Neural cell (in vitro differentiated cells): ENCODE data around the gene LNPEP. TPM values are rescaled to one million over a fixed set of nuclear protein-coding genes. Genes with fewer than 3 reads are reported as not detected.

Experiments used
- H2AFZ ChIP-seq: fragments of 200-600, 300-800 bp; sonication (generic), shearing (Covaris generic); 2 replicates; pipeline ENCODE4 v1.6.0; 2014; ENCODE audit warnings: low read depth, mild to moderate bottlenecking, antibody characterized with exemption, low read length, moderate library complexity
- H3F3A ChIP-seq: fragments of 200-600 bp; shearing (Covaris generic); 2 replicates; pipeline ENCODE4 v1.6.1; 2016; ENCODE audit warnings: mild to moderate bottlenecking, moderate library complexity, mixed read lengths, antibody characterized with exemption, low read length; ENCODE audit not compliant: insufficient read depth, poor library complexity, severe bottlenecking
- H3K27ac ChIP-seq: fragments of 200-600, 300-800 bp; sonication (generic), shearing (Covaris generic); 2 replicates; pipeline ENCODE4 v1.5.1; 2014; ENCODE audit warnings: mild to moderate bottlenecking, low read length, moderate library complexity
- H3K27me3 ChIP-seq: fragments of 300-800, 200-600 bp; sonication (generic), shearing (Covaris generic); 2 replicates; pipeline ENCODE4 v1.6.0; 2014; ENCODE audit warnings: mild to moderate bottlenecking, low read depth, low read length, moderate library complexity; ENCODE audit not compliant: insufficient read depth
- H3K36me3 ChIP-seq: fragments of 300-800, 200-600 bp; sonication (generic), shearing (Covaris generic); 2 replicates; pipeline ENCODE4 v1.5.1; 2014; ENCODE audit warnings: mild to moderate bottlenecking, antibody characterized with exemption, low read length, moderate library complexity; ENCODE audit not compliant: insufficient read depth
- H3K4me2 ChIP-seq: fragments of 300-800, 200-600 bp; sonication (generic), shearing (Covaris generic); 2 replicates; pipeline ENCODE4 v1.6.0; 2014; ENCODE audit warnings: mild to moderate bottlenecking, low read length
- H3K4me3 ChIP-seq: fragments of 300-800, 200-600 bp; sonication (generic), shearing (Covaris generic); 2 replicates; pipeline ENCODE4 v1.5.1; 2014; ENCODE audit warnings: mild to moderate bottlenecking, low read length, moderate library complexity
- H3K79me2 ChIP-seq: fragments of 200-600 bp; shearing (Covaris generic); replicated peaks from 2 replicates; pipeline ENCODE4 v1.6.0; 2014; ENCODE audit warnings: mild to moderate bottlenecking, low read length, moderate library complexity; ENCODE audit not compliant: insufficient read depth
- H3K9ac ChIP-seq: fragments of 300-800, 200-600 bp; sonication (generic), shearing (Covaris generic); 2 replicates; pipeline ENCODE4 v1.6.1; 2016; ENCODE audit warnings: mild to moderate bottlenecking, low read length, mixed read lengths
- H3K9me2 ChIP-seq: fragments of 200-600 bp; shearing (Covaris generic); 2 replicates; pipeline ENCODE4 v1.6.1; 2016; ENCODE audit warnings: mild to moderate bottlenecking, low read length, mixed read lengths; ENCODE audit not compliant: insufficient read depth
- H3K9me3 ChIP-seq: fragments of 200-600, 300-800 bp; sonication (generic), shearing (Covaris generic); 2 replicates; pipeline ENCODE4 v1.6.1; 2016; ENCODE audit warnings: mild to moderate bottlenecking, mixed run types, low read length, moderate library complexity, mixed read lengths
- H4K20me1 ChIP-seq: fragments of 200-600 bp; shearing (Covaris generic); 2 replicates; pipeline ENCODE4 v1.6.1; 2016; ENCODE audit warnings: mild to moderate bottlenecking, mixed run types; ENCODE audit not compliant: insufficient read depth
- EP300 ChIP-seq: fragments of 450-650 bp; conservative IDR thresholded peaks from 2 replicates; pipeline ENCODE4 v1.6.1; 2014; ENCODE audit warnings: antibody characterized with exemption, mild to moderate bottlenecking, moderate library complexity; ENCODE audit not compliant: poor library complexity, severe bottlenecking
- EZH2 ChIP-seq: fragments of 200-600, 300-800 bp; shearing (Covaris generic), sonication (generic); IDR thresholded peaks from 2 replicates; pipeline ENCODE4 v1.6.1; 2014; ENCODE audit warnings: antibody characterized with exemption, low read length, borderline replicate concordance, mild to moderate bottlenecking; ENCODE audit not compliant: insufficient read depth, poor library complexity, severe bottlenecking
- MXI1 ChIP-seq: fragments of 450-650 bp; conservative IDR thresholded peaks from 2 replicates; pipeline ENCODE4 v1.6.1; 2014; ENCODE audit warnings: antibody characterized with exemption, mild to moderate bottlenecking; ENCODE audit not compliant: poor library complexity, severe bottlenecking
- POLR2AphosphoS5 ChIP-seq: IDR thresholded peaks from 2 replicates; pipeline ENCODE4 v1.6.1; 2012
- RAD21 ChIP-seq: fragments of 450-650 bp; conservative IDR thresholded peaks from 2 replicates; pipeline ENCODE4 v1.6.1; 2014; ENCODE audit warnings: antibody characterized with exemption, mild to moderate bottlenecking, moderate library complexity
- SMC3 ChIP-seq: fragments of 450-650 bp; conservative IDR thresholded peaks from 2 replicates; pipeline ENCODE4 v1.6.1; 2014; ENCODE audit warnings: antibody characterized with exemption, mild to moderate bottlenecking, moderate library complexity; ENCODE audit not compliant: poor library complexity
- TAF1 ChIP-seq: IDR thresholded peaks from 2 replicates; pipeline ENCODE4 v1.6.1; 2012; ENCODE audit warnings: low read depth
- polyA plus RNA-seq: library from polyadenylated mRNA; depleted of rRNA; stranded (reverse); fragments of >200 nt; gene quantifications from 2 replicates; pipeline ENCODE4 v1.2.3, GENCODE V29; 2014
- TF ChIP-seq, protein P1 (sequence below): fragments of 450-650 bp; IDR thresholded peaks from 2 replicates; pipeline ENCODE4 v1.5.1; 2014; ENCODE audit warnings: antibody characterized with exemption, mild to moderate bottlenecking, moderate library complexity; ENCODE audit not compliant: poor library complexity, severe bottlenecking
- TF ChIP-seq, protein P2 (sequence below): IDR thresholded peaks from 2 replicates; pipeline ENCODE4 v1.6.1; 2012; ENCODE audit warnings: borderline replicate concordance

The LNPEP gene
- polyA plus RNA-seq, 1 donor from 2014 or later, result 25.6 TPM

DNA sequence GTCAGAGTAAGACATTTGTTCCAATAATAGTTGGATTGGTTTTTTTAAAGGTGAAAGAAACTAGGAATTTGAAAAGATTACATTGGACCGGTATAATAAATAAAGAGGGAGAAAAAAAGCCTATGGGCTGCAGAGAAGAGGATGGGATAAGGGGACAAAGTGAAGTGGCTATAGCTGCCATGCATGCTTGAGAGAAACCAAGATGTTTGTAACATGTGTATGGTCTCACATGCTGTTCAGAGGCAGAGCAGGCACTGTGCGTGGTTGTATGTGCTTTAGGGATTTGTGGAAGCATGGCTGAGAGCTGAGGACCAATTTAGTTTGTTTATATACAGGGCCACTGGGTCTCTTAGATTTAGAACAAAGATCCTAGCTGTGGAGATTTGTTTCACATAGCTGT is 32.7 kb downstream of the LNPEP start:
- Histone ChIP-seq H3K9ac (no peak overlapping the region), H3K36me3 (no peaks in the 10 kb centered on the region), H3K4me2 (no peak overlapping the region), H3K9me2 (no peaks in the 10 kb centered on the region), H3K9me3 (no peaks in the 10 kb centered on the region), H4K20me1 (no peaks in the 10 kb centered on the region), H3F3A (no peaks in the 10 kb centered on the region), H3K27me3 (no peaks in the 10 kb centered on the region), H3K4me3 (no peak overlapping the region), H3K27ac (no peak overlapping the region), H2AFZ (no peak overlapping the region), H3K79me2 (peaks cover 4% of the 10 kb centered on the region)
- no peak for TF ChIP-seq EZH2
- TF ChIP-seq TAF1, result no peak
- TF ChIP-seq, protein P1, sequence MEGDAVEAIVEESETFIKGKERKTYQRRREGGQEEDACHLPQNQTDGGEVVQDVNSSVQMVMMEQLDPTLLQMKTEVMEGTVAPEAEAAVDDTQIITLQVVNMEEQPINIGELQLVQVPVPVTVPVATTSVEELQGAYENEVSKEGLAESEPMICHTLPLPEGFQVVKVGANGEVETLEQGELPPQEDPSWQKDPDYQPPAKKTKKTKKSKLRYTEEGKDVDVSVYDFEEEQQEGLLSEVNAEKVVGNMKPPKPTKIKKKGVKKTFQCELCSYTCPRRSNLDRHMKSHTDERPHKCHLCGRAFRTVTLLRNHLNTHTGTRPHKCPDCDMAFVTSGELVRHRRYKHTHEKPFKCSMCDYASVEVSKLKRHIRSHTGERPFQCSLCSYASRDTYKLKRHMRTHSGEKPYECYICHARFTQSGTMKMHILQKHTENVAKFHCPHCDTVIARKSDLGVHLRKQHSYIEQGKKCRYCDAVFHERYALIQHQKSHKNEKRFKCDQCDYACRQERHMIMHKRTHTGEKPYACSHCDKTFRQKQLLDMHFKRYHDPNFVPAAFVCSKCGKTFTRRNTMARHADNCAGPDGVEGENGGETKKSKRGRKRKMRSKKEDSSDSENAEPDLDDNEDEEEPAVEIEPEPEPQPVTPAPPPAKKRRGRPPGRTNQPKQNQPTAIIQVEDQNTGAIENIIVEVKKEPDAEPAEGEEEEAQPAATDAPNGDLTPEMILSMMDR, result no peak
- TF ChIP-seq RAD21, result no peak
- no peak for TF ChIP-seq POLR2AphosphoS5

DNA sequence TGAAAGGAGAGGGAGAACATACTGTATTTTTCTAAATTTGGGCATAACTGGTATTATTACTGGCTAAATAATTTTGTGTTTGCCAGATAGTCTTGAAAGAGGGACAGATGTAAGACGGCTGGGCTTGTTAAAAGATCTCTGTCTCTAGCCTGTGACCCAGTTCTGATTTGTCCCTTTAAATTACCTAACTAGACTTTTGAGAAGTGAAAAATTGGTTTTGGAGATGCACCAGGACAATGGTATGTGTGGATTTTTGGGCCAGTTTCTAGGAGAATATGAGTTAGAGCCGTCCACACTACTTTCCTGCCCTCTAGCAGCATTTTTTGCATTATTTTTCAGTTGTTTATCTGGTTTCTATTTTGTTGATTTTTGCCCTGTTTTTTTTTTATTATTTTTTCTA is 33.5 kb downstream of the LNPEP start:
- H3K9ac ChIP-seq, result no peak overlapping the region
- no peak overlapping the region for H2AFZ ChIP-seq
- H4K20me1 ChIP-seq, result no peaks in the 10 kb centered on the region
- H3K27me3 ChIP-seq, result no peaks in the 10 kb centered on the region
- H3K4me3 ChIP-seq, result no peak overlapping the region
- TF ChIP-seq SMC3 (no peak), MXI1 (no peak)
- H3K79me2 ChIP-seq, result peaks cover 4% of the 10 kb centered on the region
- no peaks in the 10 kb centered on the region for H3K9me2 ChIP-seq
- H3K27ac ChIP-seq, result no peak overlapping the region
- H3F3A ChIP-seq, result no peaks in the 10 kb centered on the region
- H3K4me2 ChIP-seq, result no peak overlapping the region
- no peaks in the 10 kb centered on the region for H3K36me3 ChIP-seq
- H3K9me3 ChIP-seq, result no peaks in the 10 kb centered on the region

DNA sequence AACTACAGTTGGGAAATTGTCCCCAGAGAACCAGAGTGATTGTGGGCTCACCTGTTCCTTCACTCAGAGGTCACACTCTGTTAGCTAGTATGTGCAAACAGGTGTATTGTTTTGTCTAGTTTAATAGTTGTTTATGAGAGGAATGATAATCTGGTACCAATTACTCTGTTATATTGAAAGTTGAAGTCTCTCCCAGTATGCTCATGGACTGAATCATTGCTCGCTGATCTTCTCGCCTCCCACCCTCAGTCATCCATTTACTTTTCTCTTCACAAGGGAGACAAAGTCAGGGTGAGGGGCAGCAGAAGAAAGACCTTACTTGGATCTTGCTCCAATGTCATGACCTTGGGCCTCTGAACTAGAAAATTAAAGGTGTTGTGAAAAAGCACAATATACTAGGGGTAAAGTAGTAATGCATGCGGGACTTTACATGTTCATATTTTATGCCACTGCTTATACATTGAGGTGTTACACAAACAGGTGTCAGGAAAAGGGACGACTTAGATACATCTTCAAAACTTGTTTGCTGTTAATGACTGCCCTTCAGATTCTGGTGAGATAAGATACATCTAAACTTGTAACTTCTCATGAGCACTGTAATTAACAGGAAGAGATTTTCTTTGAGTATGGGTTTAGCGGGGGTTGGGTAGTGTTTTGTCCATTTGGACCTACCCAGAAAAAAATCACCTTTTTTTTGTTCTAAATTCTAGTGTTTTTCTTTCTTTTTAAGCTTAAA is 36.9 kb downstream of the LNPEP start:
- no peaks in the 10 kb centered on the region for H3K79me2 ChIP-seq
- H3F3A ChIP-seq, result no peaks in the 10 kb centered on the region
- no peak overlapping the region for H3K9ac ChIP-seq
- no peaks in the 10 kb centered on the region for H4K20me1 ChIP-seq
- H2AFZ ChIP-seq, result no peak overlapping the region
- H3K9me2 ChIP-seq, result no peaks in the 10 kb centered on the region
- TF ChIP-seq EZH2 (no peak), RAD21 (no peak), SMC3 (no peak), POLR2AphosphoS5 (no peak), EP300 (no peak), MXI1 (no peak), TAF1 (no peak)
- TF ChIP-seq, protein P2, sequence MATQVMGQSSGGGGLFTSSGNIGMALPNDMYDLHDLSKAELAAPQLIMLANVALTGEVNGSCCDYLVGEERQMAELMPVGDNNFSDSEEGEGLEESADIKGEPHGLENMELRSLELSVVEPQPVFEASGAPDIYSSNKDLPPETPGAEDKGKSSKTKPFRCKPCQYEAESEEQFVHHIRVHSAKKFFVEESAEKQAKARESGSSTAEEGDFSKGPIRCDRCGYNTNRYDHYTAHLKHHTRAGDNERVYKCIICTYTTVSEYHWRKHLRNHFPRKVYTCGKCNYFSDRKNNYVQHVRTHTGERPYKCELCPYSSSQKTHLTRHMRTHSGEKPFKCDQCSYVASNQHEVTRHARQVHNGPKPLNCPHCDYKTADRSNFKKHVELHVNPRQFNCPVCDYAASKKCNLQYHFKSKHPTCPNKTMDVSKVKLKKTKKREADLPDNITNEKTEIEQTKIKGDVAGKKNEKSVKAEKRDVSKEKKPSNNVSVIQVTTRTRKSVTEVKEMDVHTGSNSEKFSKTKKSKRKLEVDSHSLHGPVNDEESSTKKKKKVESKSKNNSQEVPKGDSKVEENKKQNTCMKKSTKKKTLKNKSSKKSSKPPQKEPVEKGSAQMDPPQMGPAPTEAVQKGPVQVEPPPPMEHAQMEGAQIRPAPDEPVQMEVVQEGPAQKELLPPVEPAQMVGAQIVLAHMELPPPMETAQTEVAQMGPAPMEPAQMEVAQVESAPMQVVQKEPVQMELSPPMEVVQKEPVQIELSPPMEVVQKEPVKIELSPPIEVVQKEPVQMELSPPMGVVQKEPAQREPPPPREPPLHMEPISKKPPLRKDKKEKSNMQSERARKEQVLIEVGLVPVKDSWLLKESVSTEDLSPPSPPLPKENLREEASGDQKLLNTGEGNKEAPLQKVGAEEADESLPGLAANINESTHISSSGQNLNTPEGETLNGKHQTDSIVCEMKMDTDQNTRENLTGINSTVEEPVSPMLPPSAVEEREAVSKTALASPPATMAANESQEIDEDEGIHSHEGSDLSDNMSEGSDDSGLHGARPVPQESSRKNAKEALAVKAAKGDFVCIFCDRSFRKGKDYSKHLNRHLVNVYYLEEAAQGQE, result no peak
- TF ChIP-seq, protein P1, result no peak
- no peak overlapping the region for H3K4me2 ChIP-seq
- no peak overlapping the region for H3K4me3 ChIP-seq
- no peaks in the 10 kb centered on the region for H3K27me3 ChIP-seq
- H3K36me3 ChIP-seq, result no peaks in the 10 kb centered on the region
- no peak overlapping the region for H3K27ac ChIP-seq
- no peaks in the 10 kb centered on the region for H3K9me3 ChIP-seq
